ENCODE data around the gene SPEG. TPM values are rescaled to one million over a fixed set of nuclear protein-coding genes. Genes with fewer than 3 reads are reported as not detected.

The SPEG gene
- total RNA-seq, 1 experiment from 2014 or later: not detected

DNA sequence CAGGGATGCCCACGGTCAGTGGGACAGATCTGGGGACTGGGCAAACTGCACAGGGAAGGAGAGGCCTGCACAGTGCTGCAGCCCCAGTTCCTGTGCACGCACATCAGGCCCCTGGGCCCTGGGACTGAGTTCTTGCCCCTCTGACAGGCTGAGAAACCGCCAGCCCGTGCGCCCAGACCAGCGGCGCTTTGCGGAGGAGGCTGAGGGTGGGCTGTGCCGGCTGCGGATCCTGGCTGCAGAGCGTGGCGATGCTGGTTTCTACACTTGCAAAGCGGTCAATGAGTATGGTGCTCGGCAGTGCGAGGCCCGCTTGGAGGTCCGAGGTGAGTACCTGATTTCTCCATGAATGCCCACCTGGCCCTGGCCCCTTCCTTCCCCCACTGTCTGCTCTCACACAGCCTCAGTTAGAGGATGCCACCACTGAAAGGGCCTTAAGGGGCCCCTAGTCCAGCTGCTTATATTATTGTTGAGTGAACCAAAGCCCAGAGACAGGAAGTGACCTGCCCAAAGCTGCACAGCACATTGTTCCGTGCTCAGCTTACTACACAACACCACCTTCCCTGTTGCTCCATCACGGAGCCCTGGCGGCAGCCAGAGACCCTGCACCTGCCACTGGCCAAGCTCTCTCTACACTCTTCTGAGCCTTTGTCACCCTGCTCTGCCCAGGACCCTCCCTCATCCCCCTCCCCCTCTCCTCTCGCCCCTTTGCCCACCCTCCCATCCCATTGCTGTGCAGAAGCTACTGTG, 29.8 kb downstream of the SPEG start:
- no peaks in the 10 kb centered on the region for H3K9me2 ChIP-seq (replicated peaks; ENCODE audit: insufficient read depth, low read length)
- no peaks in the 10 kb centered on the region for H3K4me1 ChIP-seq (ENCODE audit: low read length)
- H3K79me2 ChIP-seq (ENCODE audit: low read length): no peaks in the 10 kb centered on the region
- H3K4me2 ChIP-seq (ENCODE audit: low read depth, low read length, poor library complexity, severe bottlenecking): no peak overlapping the region
- H3K9me3 ChIP-seq (ENCODE audit: low read length): no peaks in the 10 kb centered on the region
- no peak overlapping the region for H3K27ac ChIP-seq (ENCODE audit: low read length)
- no peak overlapping the region for H2AFZ ChIP-seq (ENCODE audit: low read length)
- H3K36me3 ChIP-seq (ENCODE audit: insufficient read depth, low read length): no peaks in the 10 kb centered on the region
- no peak overlapping the region for H3K4me3 ChIP-seq (ENCODE audit: low read length)
- no peaks in the 10 kb centered on the region for H4K20me1 ChIP-seq (ENCODE audit: insufficient read depth, low read depth, low read length)
- H3K27me3 ChIP-seq (ENCODE audit: low read length): no peaks in the 10 kb centered on the region
- no peak for DNase-seq
- no peak overlapping the region for H3K9ac ChIP-seq (ENCODE audit: low read length)

GRCh38 chr2:219465659-219466561, 31.3 kb downstream of the SPEG start:
- Histone ChIP-seq H3K9me3 (ENCODE audit: low read length) (no peaks in the 10 kb centered on the region), H2AFZ (ENCODE audit: low read length) (no peak overlapping the region), H3K4me1 (ENCODE audit: low read length) (no peaks in the 10 kb centered on the region), H3K9ac (ENCODE audit: low read length) (no peak overlapping the region), H3K79me2 (ENCODE audit: low read length) (no peaks in the 10 kb centered on the region), H3K27me3 (ENCODE audit: low read length) (no peaks in the 10 kb centered on the region), H3K27ac (ENCODE audit: low read length) (no peak overlapping the region), H3K4me3 (ENCODE audit: low read length) (no peak overlapping the region), H3K36me3 (ENCODE audit: insufficient read depth, low read length) (no peaks in the 10 kb centered on the region), H4K20me1 (ENCODE audit: insufficient read depth, low read depth, low read length) (no peaks in the 10 kb centered on the region), H3K4me2 (ENCODE audit: low read depth, low read length, poor library complexity, severe bottlenecking) (no peak overlapping the region), H3K9me2 (replicated peaks; ENCODE audit: insufficient read depth, low read length) (no peaks in the 10 kb centered on the region)
- DNase-seq: no peak

GRCh38 chr2:219466816-219467735, 32.4 kb downstream of the SPEG start:
- no peak overlapping the region for H3K4me3 ChIP-seq (ENCODE audit: low read length)
- H3K4me1 ChIP-seq (ENCODE audit: low read length): no peaks in the 10 kb centered on the region
- no peaks in the 10 kb centered on the region for H3K79me2 ChIP-seq (ENCODE audit: low read length)
- H4K20me1 ChIP-seq (ENCODE audit: insufficient read depth, low read depth, low read length): no peaks in the 10 kb centered on the region
- no peak for DNase-seq
- H3K36me3 ChIP-seq (ENCODE audit: insufficient read depth, low read length): no peaks in the 10 kb centered on the region
- H3K27me3 ChIP-seq (ENCODE audit: low read length): no peaks in the 10 kb centered on the region
- H2AFZ ChIP-seq (ENCODE audit: low read length): no peak overlapping the region
- no peak overlapping the region for H3K9ac ChIP-seq (ENCODE audit: low read length)
- H3K9me2 ChIP-seq (replicated peaks; ENCODE audit: insufficient read depth, low read length): no peaks in the 10 kb centered on the region
- H3K4me2 ChIP-seq (ENCODE audit: low read depth, low read length, poor library complexity, severe bottlenecking): no peak overlapping the region
- no peaks in the 10 kb centered on the region for H3K9me3 ChIP-seq (ENCODE audit: low read length)
- H3K27ac ChIP-seq (ENCODE audit: low read length): no peak overlapping the region

DNA sequence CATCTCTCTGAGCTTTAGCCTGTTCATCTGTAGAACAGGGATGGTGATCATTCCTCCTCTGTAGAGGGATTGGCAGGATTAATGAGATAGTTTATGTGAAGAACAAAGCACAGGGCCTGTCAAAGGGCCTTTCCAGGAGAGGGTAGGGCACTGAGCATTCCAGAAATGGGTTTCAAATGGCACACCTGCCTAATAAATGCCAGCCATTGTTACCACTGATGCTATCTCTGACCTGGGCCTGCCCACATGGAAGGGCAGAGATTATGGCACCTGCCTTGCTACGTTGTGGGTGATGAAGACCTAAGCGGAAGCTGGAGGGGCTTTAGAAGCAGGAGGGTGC, 33.1 kb downstream of the SPEG start:
- H3K4me2 ChIP-seq (ENCODE audit: low read depth, low read length, poor library complexity, severe bottlenecking): no peak overlapping the region
- no peaks in the 10 kb centered on the region for H3K9me2 ChIP-seq (replicated peaks; ENCODE audit: insufficient read depth, low read length)
- DNase-seq: no peak
- no peaks in the 10 kb centered on the region for H4K20me1 ChIP-seq (ENCODE audit: insufficient read depth, low read depth, low read length)
- H3K4me3 ChIP-seq (ENCODE audit: low read length): no peak overlapping the region
- no peak overlapping the region for H3K27ac ChIP-seq (ENCODE audit: low read length)
- H3K36me3 ChIP-seq (ENCODE audit: insufficient read depth, low read length): no peaks in the 10 kb centered on the region
- H3K9ac ChIP-seq (ENCODE audit: low read length): no peak overlapping the region
- H2AFZ ChIP-seq (ENCODE audit: low read length): no peak overlapping the region
- H3K27me3 ChIP-seq (ENCODE audit: low read length): no peaks in the 10 kb centered on the region
- H3K9me3 ChIP-seq (ENCODE audit: low read length): no peaks in the 10 kb centered on the region
- H3K4me1 ChIP-seq (ENCODE audit: low read length): no peaks in the 10 kb centered on the region
- no peaks in the 10 kb centered on the region for H3K79me2 ChIP-seq (ENCODE audit: low read length)

GRCh38 chr2:219468410-219469185, 34.0 kb downstream of the SPEG start:
- Histone ChIP-seq H3K4me3 (ENCODE audit: low read length) (no peak overlapping the region), H3K4me1 (ENCODE audit: low read length) (no peaks in the 10 kb centered on the region), H3K4me2 (ENCODE audit: low read depth, low read length, poor library complexity, severe bottlenecking) (no peak overlapping the region), H3K9me2 (replicated peaks; ENCODE audit: insufficient read depth, low read length) (no peaks in the 10 kb centered on the region), H3K36me3 (ENCODE audit: insufficient read depth, low read length) (no peaks in the 10 kb centered on the region), H4K20me1 (ENCODE audit: insufficient read depth, low read depth, low read length) (no peaks in the 10 kb centered on the region), H3K79me2 (ENCODE audit: low read length) (no peaks in the 10 kb centered on the region), H3K9ac (ENCODE audit: low read length) (no peak overlapping the region), H3K27me3 (ENCODE audit: low read length) (no peaks in the 10 kb centered on the region), H3K27ac (ENCODE audit: low read length) (no peak overlapping the region), H2AFZ (ENCODE audit: low read length) (no peak overlapping the region), H3K9me3 (ENCODE audit: low read length) (no peaks in the 10 kb centered on the region)
- DNase-seq: no peak

GRCh38 chr2:219469186-219469724, 34.6 kb downstream of the SPEG start:
- no peaks in the 10 kb centered on the region for H3K9me2 ChIP-seq (replicated peaks; ENCODE audit: insufficient read depth, low read length)
- no peak overlapping the region for H3K27ac ChIP-seq (ENCODE audit: low read length)
- no peak overlapping the region for H3K4me2 ChIP-seq (ENCODE audit: low read depth, low read length, poor library complexity, severe bottlenecking)
- H3K27me3 ChIP-seq (ENCODE audit: low read length): no peaks in the 10 kb centered on the region
- no peaks in the 10 kb centered on the region for H3K36me3 ChIP-seq (ENCODE audit: insufficient read depth, low read length)
- H3K79me2 ChIP-seq (ENCODE audit: low read length): no peaks in the 10 kb centered on the region
- DNase-seq: no peak
- H3K9ac ChIP-seq (ENCODE audit: low read length): no peak overlapping the region
- H3K4me3 ChIP-seq (ENCODE audit: low read length): no peak overlapping the region
- no peaks in the 10 kb centered on the region for H4K20me1 ChIP-seq (ENCODE audit: insufficient read depth, low read depth, low read length)
- no peaks in the 10 kb centered on the region for H3K4me1 ChIP-seq (ENCODE audit: low read length)
- no peaks in the 10 kb centered on the region for H3K9me3 ChIP-seq (ENCODE audit: low read length)
- no peak overlapping the region for H2AFZ ChIP-seq (ENCODE audit: low read length)

DNA sequence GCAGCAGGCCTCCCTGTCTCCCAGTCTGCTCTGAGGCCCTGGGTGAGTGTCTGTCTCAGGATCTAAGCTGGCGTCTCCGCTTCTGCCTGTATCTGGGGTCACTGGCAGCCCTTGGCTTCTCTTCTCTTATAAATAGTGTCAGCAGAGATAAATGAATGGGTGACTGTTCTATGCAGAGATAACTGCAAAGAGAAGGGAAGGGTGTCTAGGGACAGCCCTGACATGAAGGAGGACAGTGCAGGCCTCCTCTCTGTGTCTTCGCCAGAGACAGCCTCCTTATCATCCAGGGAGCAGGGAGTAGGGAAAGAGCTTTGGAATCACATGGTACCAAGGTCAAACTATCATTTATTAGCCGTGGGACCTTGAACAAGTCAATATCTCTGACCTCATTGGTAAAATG, 35.8 kb downstream of the SPEG start:
- no peaks in the 10 kb centered on the region for H3K9me3 ChIP-seq (ENCODE audit: low read length)
- no peak overlapping the region for H3K9ac ChIP-seq (ENCODE audit: low read length)
- H3K79me2 ChIP-seq (ENCODE audit: low read length): no peaks in the 10 kb centered on the region
- H3K27ac ChIP-seq (ENCODE audit: low read length): no peak overlapping the region
- no peaks in the 10 kb centered on the region for H4K20me1 ChIP-seq (ENCODE audit: insufficient read depth, low read depth, low read length)
- no peaks in the 10 kb centered on the region for H3K27me3 ChIP-seq (ENCODE audit: low read length)
- H3K4me2 ChIP-seq (ENCODE audit: low read depth, low read length, poor library complexity, severe bottlenecking): no peak overlapping the region
- DNase-seq: no peak
- no peaks in the 10 kb centered on the region for H3K4me1 ChIP-seq (ENCODE audit: low read length)
- no peaks in the 10 kb centered on the region for H3K9me2 ChIP-seq (replicated peaks; ENCODE audit: insufficient read depth, low read length)
- H3K36me3 ChIP-seq (ENCODE audit: insufficient read depth, low read length): no peaks in the 10 kb centered on the region
- no peak overlapping the region for H2AFZ ChIP-seq (ENCODE audit: low read length)
- no peak overlapping the region for H3K4me3 ChIP-seq (ENCODE audit: low read length)

All from Karpas-422 (cell line).